22Rv1 (cell line): ENCODE data around the gene TSPOAP1.
A peak's percentile ranks its signal among the peaks of the same experiment; 100 is the strongest.

Source experiments
- H3K27ac ChIP-seq: fragments of 450-650 bp; 2 replicates; pipeline ENCODE4 v1.5.1; 2017
- ZFX ChIP-seq: fragments of 450-650 bp; IDR thresholded peaks from 2 replicates; pipeline ENCODE4 v1.6.1; 2017; ENCODE audit warnings: antibody characterized with exemption, borderline replicate concordance
- TF ChIP-seq, protein P1 (sequence below): fragments of 450-650 bp; IDR thresholded peaks from 2 replicates; pipeline ENCODE4 v1.5.1; 2017; ENCODE audit warnings: mild to moderate bottlenecking

Gene TSPOAP1

DNA sequence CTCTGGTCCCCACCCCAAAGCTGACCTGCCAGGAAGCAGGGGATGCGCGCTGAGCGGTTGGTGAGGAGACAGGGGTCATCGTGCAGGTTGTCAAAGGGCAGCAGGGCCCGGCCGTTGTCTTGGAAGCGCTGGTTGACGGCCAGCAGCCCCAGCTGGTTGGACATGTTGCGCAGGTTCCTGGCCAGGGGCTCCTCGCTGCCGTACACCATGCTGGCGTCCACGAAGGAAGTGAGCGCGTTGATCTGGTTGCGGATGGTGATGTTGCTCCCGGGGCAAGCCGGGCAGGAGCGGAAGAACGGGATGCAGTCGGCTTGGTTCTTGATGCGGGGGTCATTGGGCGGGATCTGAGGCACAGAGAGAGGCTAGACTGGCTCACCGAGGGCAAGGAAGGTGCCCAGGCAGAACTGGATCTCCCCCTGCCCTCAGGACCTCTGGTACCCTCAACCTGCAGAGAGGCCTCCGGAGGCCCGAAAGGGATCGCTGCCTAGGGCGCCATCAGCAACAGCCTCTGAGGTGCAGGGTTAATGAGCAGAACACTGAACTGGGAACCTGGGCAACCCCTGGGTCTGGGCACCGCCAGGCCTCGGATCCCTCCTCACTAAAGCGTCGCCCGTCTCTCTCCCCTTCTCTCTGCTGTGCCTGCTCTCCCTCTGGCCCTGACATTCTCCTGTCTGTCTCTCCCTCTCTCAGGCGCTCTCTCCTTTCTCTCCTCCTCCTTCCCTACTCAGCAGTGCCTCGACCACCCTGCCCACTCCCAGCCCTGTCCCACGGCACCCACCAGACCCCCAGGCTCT is 50.6 kb downstream of the TSPOAP1 start:
- no peak overlapping the region for H3K27ac ChIP-seq
- TF ChIP-seq ZFX: no peak
- TF ChIP-seq, protein P1, sequence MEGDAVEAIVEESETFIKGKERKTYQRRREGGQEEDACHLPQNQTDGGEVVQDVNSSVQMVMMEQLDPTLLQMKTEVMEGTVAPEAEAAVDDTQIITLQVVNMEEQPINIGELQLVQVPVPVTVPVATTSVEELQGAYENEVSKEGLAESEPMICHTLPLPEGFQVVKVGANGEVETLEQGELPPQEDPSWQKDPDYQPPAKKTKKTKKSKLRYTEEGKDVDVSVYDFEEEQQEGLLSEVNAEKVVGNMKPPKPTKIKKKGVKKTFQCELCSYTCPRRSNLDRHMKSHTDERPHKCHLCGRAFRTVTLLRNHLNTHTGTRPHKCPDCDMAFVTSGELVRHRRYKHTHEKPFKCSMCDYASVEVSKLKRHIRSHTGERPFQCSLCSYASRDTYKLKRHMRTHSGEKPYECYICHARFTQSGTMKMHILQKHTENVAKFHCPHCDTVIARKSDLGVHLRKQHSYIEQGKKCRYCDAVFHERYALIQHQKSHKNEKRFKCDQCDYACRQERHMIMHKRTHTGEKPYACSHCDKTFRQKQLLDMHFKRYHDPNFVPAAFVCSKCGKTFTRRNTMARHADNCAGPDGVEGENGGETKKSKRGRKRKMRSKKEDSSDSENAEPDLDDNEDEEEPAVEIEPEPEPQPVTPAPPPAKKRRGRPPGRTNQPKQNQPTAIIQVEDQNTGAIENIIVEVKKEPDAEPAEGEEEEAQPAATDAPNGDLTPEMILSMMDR: no peak

DNA sequence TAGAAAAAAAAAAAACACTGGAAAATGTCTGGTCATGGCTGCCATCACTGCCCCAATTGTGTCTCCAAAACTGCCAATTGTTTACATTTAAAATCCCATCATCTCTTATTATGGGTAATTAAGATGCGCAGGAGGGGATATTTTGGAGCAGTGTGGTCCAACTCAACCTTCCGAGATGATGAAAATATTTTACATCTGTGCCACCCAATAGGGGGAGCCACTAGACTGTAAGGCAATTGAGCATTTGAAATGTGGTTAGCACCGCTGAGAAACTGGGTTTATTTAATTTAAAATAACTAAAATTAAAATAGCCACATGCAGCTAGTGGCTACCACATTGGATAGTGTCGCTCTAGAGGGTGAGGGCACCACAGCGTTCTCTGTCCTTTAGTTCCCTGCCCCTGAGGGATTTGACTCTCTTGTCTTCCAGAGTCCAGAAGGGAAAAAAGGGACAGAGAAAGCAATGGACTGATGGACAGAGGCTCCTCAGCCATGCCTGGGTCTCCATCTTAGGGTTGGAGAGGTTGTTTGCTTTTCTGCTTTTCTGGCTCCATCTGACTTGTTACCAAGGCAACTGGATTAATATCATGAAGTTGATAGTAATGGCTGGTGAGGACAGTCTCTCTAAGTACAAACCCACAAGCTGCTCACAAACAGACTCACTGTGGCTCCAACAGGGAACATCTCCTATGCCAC is 51.3 kb downstream of the TSPOAP1 start:
- H3K27ac ChIP-seq: no peak overlapping the region
- TF ChIP-seq, protein P1: peak; percentile 75
- TF ChIP-seq ZFX: no peak

DNA sequence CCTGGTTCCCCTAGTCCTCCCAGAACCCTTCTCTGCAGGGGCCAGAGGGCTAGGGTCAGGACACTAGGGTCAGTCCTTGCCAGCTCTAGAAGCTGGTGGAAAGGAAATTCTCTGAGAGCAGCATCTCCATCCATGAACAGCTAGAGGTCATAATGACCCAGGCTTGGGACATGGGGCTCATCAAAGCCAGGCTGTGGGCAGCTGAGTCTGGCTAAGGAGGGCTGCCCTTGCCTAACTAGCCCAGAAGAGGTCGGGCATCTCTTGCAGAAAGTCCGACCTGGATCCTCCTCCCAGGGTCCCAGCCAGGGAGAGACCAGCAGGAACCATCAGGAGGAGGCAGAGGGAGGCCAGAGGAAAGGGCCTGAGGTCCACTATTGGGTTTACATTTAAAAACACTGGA is 52.2 kb downstream of the TSPOAP1 start:
- no peak for TF ChIP-seq ZFX
- TF ChIP-seq, protein P1: no peak
- H3K27ac ChIP-seq: no peak overlapping the region

DNA sequence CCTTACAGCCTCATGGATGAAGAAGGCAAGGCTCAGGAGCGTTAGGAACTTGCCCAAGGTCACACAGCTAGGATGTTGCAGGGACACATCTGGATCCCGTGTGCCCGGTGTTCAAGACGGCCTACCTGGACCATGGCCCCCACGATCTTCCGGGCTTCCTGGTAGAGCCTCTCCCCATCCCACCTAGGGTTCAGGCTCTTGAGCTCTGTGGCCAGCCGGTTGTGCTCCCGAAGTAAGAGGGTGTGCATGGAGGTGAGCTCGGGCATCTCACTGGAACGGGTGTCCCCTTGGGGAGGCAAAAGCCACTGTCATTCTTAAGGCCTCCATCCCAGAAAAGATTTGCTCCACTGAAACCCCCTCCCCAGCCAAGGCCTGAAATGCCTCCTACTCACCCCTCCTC is 53.2 kb downstream of the TSPOAP1 start:
- no peak overlapping the region for H3K27ac ChIP-seq
- TF ChIP-seq, protein P1: no peak
- no peak for TF ChIP-seq ZFX

DNA sequence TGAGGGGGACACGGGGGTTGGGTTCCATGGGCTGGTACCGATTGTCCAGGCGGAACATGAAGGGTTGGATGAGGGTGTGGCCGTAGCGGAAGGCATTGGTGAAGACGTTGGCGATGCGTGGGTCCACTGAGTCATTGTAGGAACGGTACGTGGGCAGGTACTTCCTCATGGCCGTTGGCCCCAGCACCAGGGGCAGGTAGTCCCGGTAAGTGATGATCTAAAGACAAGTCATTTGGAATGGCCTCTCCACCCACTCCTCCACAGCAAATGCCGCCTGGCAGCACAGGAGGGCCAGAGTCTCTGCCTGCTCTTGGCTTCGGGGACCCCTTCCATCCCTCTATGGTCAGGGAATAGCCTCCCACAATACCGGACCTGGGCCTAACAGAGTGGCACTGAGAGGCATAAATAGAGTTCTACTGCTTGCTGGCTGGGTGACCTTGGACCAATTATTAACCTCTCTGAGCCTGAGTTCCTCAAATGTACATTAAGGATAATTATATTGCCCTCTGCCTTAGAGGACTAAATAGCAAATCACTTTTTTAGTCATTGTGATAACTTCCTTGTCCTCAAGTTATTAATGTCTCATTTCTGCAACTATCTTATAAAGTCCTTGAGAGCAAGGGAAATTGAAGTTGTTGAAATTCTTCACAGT is 55.0 kb downstream of the TSPOAP1 start:
- no peak overlapping the region for H3K27ac ChIP-seq
- TF ChIP-seq, protein P1: no peak
- no peak for TF ChIP-seq ZFX

DNA sequence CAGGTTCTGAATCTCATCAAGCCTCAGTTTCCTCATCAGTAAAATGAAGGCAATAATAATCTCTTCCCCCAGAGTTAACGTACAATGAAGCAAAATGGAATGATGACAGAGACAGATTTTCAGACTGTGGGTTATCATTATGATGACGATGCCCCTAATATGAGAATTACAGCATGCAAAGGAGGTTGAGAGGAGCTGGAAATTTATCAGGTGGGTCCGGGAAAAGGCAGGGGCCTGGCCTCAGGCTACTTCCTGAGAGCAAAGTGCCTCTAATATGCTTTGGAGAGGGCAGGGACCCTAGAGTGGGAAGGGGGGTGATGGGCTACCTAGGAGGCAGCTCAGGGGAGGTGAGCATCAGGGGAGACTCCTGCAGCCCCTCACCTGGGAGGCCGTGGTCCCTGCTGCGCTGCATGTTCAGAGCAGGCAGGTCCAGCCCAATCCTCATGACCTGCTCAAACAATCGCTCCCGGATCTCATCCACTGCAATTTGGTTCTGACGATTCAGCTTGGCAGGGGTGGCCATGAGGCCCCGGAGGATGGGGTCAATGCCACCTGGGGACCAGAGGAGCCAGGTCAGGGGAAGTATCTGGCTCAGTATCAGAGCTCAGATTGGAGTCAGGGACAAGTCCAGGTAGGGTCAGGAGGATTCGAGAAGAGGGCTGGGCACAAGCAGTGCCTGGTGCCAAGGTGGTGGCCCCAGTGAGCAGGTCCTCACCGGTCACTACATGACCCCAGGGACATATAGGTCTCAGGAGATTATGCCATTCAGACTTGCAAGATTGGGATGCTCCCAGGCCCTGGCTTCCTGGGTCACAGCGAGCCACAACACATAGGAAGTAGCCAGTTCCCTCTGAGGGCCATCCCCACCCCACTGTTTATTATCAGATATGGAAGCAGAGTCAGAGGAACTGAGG is 56.0 kb downstream of the TSPOAP1 start:
- TF ChIP-seq ZFX: no peak
- TF ChIP-seq, protein P1: no peak
- no peak overlapping the region for H3K27ac ChIP-seq
